Activated CD8-positive, alpha-beta T cell treated with anti-CD3 and anti-CD28 coated beads, Interleukin-2, amount 10 ng/mL, durations not matched to agents 7 days and 5 days (primary cell): ENCODE measurements around the gene PCDHB3. TPM values are rescaled to one million over a fixed set of nuclear protein-coding genes. Genes with fewer than 3 reads are reported as not detected.
"Not testable (repeated sequence)": the region's sequence is repeated elsewhere in the genome, so short reads cannot be mapped to it uniquely, and the experiment has no call there.

Experiments used
- ATAC-seq: fragments of 150-1000 bp; cut with Tn5 transposase; one replicate; pipeline ENCODE4 v1.10.0; 2021; ENCODE audit warnings: moderate library complexity
- CTCF ChIA-PET: fragments of 350-600 bp; sonication (Branson Sonifier 250); formaldehyde crosslinking; loops from one replicate; lab custom pipeline; 2021; ENCODE audit warnings: antibody characterized with exemption; lab: Charles Lee
- POLR2A ChIA-PET: fragments of 350-600 bp; sonication (Branson Sonifier 250); formaldehyde crosslinking; loops from one replicate; lab custom pipeline; 2021; ENCODE audit warnings: antibody characterized with exemption; lab: Charles Lee
- DNase-seq: peaks from one replicate; pipeline ENCODE4 v3.0.0-alpha.2; 2020
- H3K27ac Mint-ChIP-seq: one replicate; pipeline ENCODE4 v1.8.0; 2021; ENCODE audit warnings: mild to moderate bottlenecking, mixed read lengths
- H3K27me3 Mint-ChIP-seq: one replicate; pipeline ENCODE4 v1.8.0; 2021; ENCODE audit warnings: low read depth, mixed read lengths
- H3K36me3 Mint-ChIP-seq: one replicate; pipeline ENCODE4 v1.8.0; 2021; ENCODE audit warnings: low read depth, mixed read lengths
- H3K4me1 Mint-ChIP-seq: one replicate; pipeline ENCODE4 v1.8.0; 2021; ENCODE audit warnings: low read depth, mixed read lengths
- H3K4me3 Mint-ChIP-seq: one replicate; pipeline ENCODE4 v1.8.0; 2021; ENCODE audit warnings: mild to moderate bottlenecking, mixed read lengths
- H3K9me3 Mint-ChIP-seq: one replicate; pipeline ENCODE4 v1.8.0; 2022; ENCODE audit warnings: mixed read lengths; ENCODE audit not compliant: insufficient read depth
- total RNA-seq, 2 experiments: library from RNA; stranded (reverse); gene quantifications; one replicate each; pipeline ENCODE4 v1.2.3, GENCODE V29; 2021

PCDHB3 gene
- total RNA-seq, 2 experiments from 2014 or later = not detected

DNA sequence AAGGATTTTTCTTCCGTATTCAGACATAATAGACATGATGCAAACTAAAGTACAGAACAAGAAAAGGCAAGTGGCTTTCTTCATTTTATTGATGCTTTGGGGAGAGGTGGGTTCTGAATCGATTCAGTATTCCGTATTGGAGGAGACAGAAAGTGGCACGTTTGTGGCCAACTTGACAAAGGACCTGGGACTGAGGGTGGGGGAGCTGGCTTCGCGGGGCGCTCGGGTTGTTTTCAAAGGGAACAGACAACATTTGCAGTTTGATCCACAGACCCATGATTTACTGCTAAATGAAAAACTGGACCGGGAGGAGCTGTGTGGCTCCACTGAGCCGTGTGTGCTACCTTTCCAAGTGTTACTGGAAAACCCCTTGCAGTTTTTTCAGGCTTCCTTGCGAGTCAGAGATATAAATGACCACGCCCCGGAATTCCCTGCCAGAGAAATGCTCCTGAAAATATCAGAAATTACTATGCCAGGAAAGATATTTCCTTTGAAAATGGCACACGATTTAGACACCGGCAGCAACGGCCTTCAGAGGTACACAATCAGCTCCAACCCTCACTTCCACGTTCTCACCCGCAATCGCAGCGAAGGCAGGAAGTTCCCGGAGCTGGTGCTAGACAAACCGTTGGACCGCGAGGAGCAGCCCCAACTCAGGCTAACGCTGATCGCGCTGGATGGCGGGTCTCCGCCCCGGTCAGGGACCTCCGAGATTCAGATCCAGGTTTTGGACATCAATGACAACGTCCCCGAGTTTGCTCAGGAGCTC lies 50.1 kb downstream of the PCDHB3 start:
- ChIA-PET CTCF (no interaction called here), POLR2A (no interaction called here)

DNA sequence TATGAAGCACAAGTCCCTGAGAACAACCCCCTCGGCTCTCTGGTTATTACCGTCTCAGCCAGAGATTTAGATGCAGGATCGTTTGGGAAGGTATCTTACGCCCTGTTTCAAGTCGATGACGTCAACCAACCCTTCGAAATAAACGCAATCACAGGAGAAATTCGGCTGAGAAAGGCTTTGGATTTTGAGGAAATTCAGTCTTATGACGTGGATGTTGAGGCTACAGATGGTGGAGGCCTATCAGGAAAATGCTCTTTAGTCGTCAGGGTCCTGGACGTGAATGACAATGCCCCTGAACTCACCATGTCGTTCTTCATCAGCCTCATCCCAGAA lies 50.7 kb downstream of the PCDHB3 start:
- Mint-ChIP-seq H3K36me3 (peaks cover 5% of the 10 kb centered on the region), H3K4me3 (no peak overlapping the region), H3K4me1 (no peaks in the 10 kb centered on the region), H3K9me3 (peaks cover 18% of the 10 kb centered on the region), H3K27me3 (peaks cover under 1% of the 10 kb centered on the region), H3K27ac (no peak overlapping the region)
- POLR2A ChIA-PET = no interaction called here
- DNase-seq (no peak), ATAC-seq (no peak)
- CTCF ChIA-PET = no interaction called here

More for the DNA sequence above, 50.1 kb downstream of the PCDHB3 start:
- Mint-ChIP-seq H3K4me3 (no peak overlapping the region), H3K36me3 (peaks cover 5% of the 10 kb centered on the region), H3K4me1 (no peaks in the 10 kb centered on the region), H3K9me3 (peaks cover 16% of the 10 kb centered on the region), H3K27me3 (no peaks in the 10 kb centered on the region), H3K27ac (no peak overlapping the region)
- no peak for ATAC-seq
- no peak for DNase-seq

DNA sequence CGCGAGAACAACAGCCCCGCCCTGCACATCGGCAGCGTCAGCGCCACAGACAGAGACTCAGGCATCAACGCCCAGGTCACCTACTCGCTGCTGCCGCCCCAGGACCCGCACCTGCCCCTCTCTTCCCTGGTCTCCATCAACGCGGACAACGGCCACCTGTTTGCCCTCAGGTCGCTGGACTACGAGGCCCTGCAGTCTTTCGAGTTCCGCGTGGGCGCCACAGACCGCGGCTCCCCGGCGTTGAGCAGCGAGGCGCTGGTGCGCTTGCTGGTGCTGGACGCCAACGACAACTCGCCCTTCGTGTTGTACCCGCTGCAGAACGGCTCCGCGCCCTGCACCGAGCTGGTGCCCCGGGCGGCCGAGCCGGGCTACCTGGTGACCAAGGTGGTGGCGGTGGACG lies 51.4 kb downstream of the PCDHB3 start:
- Mint-ChIP-seq H3K9me3 (peaks cover 25% of the 10 kb centered on the region), H3K27ac (peak overlapping the region; percentile 55)
- H3K4me3 Mint-ChIP-seq, CTCF ChIA-PET, H3K4me1 Mint-ChIP-seq, POLR2A ChIA-PET, H3K36me3 Mint-ChIP-seq, DNase-seq, H3K27me3 Mint-ChIP-seq, ATAC-seq: not testable (repeated sequence)

DNA sequence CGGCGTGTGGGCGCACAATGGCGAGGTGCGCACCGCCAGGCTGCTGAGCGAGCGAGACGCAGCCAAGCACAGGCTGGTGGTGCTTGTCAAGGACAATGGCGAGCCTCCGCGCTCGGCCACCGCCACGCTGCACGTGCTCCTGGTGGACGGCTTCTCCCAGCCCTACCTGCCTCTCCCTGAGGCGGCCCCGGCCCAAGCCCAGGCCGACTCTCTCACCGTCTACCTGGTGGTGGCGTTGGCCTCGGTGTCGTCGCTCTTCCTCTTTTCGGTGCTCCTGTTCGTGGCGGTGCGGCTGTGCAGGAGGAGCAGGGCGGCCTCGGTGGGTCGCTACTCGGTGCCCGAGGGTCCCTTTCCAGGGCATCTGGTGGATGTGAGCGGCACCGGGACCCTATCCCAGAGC lies 51.8 kb downstream of the PCDHB3 start:
- H3K36me3 Mint-ChIP-seq, CTCF ChIA-PET, H3K4me1 Mint-ChIP-seq, POLR2A ChIA-PET, H3K27ac Mint-ChIP-seq, H3K27me3 Mint-ChIP-seq, DNase-seq, H3K4me3 Mint-ChIP-seq, ATAC-seq: not testable (repeated sequence)
- peaks cover 30% of the 10 kb centered on the region for H3K9me3 Mint-ChIP-seq

Other genes with a start within 250 kb of the PCDHB3 start
- gene PCDHA10, start 244.6 kb upstream of the PCDHB3 start, total RNA-seq = not detected
- not detected for gene PCDHA11, start 231.5 kb upstream of the PCDHB3 start, total RNA-seq
- gene PCDHA12, start 225.2 kb upstream of the PCDHB3 start, total RNA-seq = not detected
- not detected for gene PCDHA13, start 218.3 kb upstream of the PCDHB3 start, total RNA-seq
- gene PCDHAC1, start 174.2 kb upstream of the PCDHB3 start, total RNA-seq = not detected
- gene PCDHAC2, start 134.0 kb upstream of the PCDHB3 start, total RNA-seq = not detected
- not detected for gene PCDHB1, start 49.1 kb upstream of the PCDHB3 start, total RNA-seq
- gene PCDHB2, start 5.9 kb upstream of the PCDHB3 start, total RNA-seq = not detected
- gene PCDHB4, start 21.3 kb downstream of the PCDHB3 start, total RNA-seq = not detected
- gene PCDHB5, start 34.7 kb downstream of the PCDHB3 start, total RNA-seq = not detected
- not detected for gene PCDHB6, start 49.6 kb downstream of the PCDHB3 start, total RNA-seq
- not detected for gene PCDHB7, start 72.2 kb downstream of the PCDHB3 start, total RNA-seq
- gene PCDHB8, start 77.3 kb downstream of the PCDHB3 start, total RNA-seq = not detected
- gene PCDHB16, start 81.9 kb downstream of the PCDHB3 start, total RNA-seq = not detected
- gene PCDHB9, start 86.7 kb downstream of the PCDHB3 start, total RNA-seq = not detected
- gene PCDHB10, start 91.9 kb downstream of the PCDHB3 start, total RNA-seq = not detected
- gene PCDHB11, start 99.2 kb downstream of the PCDHB3 start, total RNA-seq = not detected
- gene PCDHB12, start 108.2 kb downstream of the PCDHB3 start, total RNA-seq = not detected
- gene PCDHB13, start 113.4 kb downstream of the PCDHB3 start, total RNA-seq = not detected
- gene PCDHB14, start 122.9 kb downstream of the PCDHB3 start, total RNA-seq = not detected
- gene PCDHB15, start 144.9 kb downstream of the PCDHB3 start, total RNA-seq = not detected
- under 1 TPM; 0.39 to 0.84 TPM for gene SLC25A2, start 203.6 kb downstream of the PCDHB3 start, total RNA-seq
- 10 to 100 TPM; 65.5 to 67.0 TPM for gene TAF7, start 220.3 kb downstream of the PCDHB3 start, total RNA-seq
- not detected for gene PCDHGA1, start 230.0 kb downstream of the PCDHB3 start, total RNA-seq
- not detected for gene PCDHGA2, start 238.3 kb downstream of the PCDHB3 start, total RNA-seq
- not detected for gene PCDHGA3, start 243.4 kb downstream of the PCDHB3 start, total RNA-seq
- not detected for gene PCDHGB1, start 249.6 kb downstream of the PCDHB3 start, total RNA-seq